A673 (cell line): ENCODE data around the gene PSMD11.

Experiments used
- EZH2 ChIP-seq: fragments of 200-600 bp; sonication (generic); IDR thresholded peaks from 2 replicates; pipeline ENCODE4 v1.6.1; 2017; ENCODE audit warnings: borderline replicate concordance, low read depth, mild to moderate bottlenecking, mixed read lengths, antibody characterized with exemption, low read length; ENCODE audit not compliant: poor library complexity, severe bottlenecking
- TF ChIP-seq, protein P1 (sequence below): fragments of 300-800, 200-600 bp; sonication (generic); conservative IDR thresholded peaks from 2 replicates; pipeline ENCODE4 v1.5.1; 2017; ENCODE audit warnings: low read depth, mild to moderate bottlenecking, antibody characterized with exemption, low read length, moderate library complexity, mixed read lengths

DNA sequence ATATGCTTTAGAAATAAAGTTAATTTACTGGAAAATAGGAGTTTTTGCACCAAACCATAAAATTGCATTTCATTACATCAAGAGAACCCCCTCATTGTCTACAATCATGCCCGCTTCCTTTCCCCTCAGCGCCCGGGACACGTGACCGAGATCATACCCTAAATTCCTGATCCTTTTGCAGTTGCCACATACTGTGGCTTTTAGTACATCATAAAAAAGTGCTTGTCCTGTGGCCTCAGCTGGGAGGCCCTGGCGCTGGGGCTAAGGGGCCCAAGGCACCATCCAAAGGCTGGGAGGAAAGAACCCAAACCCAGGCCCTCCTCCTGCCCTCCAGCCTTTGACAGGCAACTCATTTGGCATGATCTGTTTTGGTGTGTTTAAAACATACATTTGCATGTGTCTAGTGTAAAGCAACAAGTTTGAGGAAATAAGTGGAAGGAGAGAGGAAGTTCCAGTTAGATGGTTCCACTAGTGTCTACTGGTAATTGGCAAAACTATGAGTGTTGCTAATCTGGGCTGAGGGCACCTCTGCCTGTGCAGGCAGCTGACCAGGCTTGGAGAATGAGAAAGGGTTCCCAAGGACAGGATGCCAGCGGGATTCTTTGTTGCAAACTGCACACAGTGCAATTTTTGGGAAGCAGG, 48.5 kb downstream of the PSMD11 start:
- TF ChIP-seq, protein P1, sequence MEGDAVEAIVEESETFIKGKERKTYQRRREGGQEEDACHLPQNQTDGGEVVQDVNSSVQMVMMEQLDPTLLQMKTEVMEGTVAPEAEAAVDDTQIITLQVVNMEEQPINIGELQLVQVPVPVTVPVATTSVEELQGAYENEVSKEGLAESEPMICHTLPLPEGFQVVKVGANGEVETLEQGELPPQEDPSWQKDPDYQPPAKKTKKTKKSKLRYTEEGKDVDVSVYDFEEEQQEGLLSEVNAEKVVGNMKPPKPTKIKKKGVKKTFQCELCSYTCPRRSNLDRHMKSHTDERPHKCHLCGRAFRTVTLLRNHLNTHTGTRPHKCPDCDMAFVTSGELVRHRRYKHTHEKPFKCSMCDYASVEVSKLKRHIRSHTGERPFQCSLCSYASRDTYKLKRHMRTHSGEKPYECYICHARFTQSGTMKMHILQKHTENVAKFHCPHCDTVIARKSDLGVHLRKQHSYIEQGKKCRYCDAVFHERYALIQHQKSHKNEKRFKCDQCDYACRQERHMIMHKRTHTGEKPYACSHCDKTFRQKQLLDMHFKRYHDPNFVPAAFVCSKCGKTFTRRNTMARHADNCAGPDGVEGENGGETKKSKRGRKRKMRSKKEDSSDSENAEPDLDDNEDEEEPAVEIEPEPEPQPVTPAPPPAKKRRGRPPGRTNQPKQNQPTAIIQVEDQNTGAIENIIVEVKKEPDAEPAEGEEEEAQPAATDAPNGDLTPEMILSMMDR, result no peak
- no peak for TF ChIP-seq EZH2
